Measurements from ENCODE around the gene TM4SF20.
"Not testable (repeated sequence)": the region's sequence is repeated elsewhere in the genome, so short reads cannot be mapped to it uniquely, and the experiment has no call there.

The TM4SF20 gene

GRCh38 chr2:227398684-227399670 is 19.9 kb upstream of the TM4SF20 start:
- DNase-seq: no peak

GRCh38 chr2:227397562-227397961 is 18.5 kb upstream of the TM4SF20 start:
- no peak for DNase-seq

GRCh38 chr2:227395556-227395955 is 16.4 kb upstream of the TM4SF20 start:
- no peak for DNase-seq

- no peak for DNase-seq
These were observed 15.3 kb upstream of the TM4SF20 start for GRCh38 chr2:227394401-227394800.

GRCh38 chr2:227390468-227391256 is 11.6 kb upstream of the TM4SF20 start:
- no peak for DNase-seq

- DNase-seq: no peak
These were observed 10.6 kb upstream of the TM4SF20 start for GRCh38 chr2:227389661-227390060.

- no peak for DNase-seq
These were observed 10.1 kb upstream of the TM4SF20 start for GRCh38 chr2:227389231-227389630.

- no peak for DNase-seq
These were observed 9.5 kb upstream of the TM4SF20 start for GRCh38 chr2:227388537-227389011.

GRCh38 chr2:227387583-227387982 is 8.5 kb upstream of the TM4SF20 start, which contains the start of gene SCYGR1:
Gene SCYGR1, minus strand, starts transcription at chr2:227387949. Its CDS starts 0 bp downstream, at chr2:227387949.
- DNase-seq: not testable (repeated sequence)

- DNase-seq: no peak
These were observed 7.5 kb upstream of the TM4SF20 start for GRCh38 chr2:227386630-227387029.

GRCh38 chr2:227383686-227384085 is 4.6 kb upstream of the TM4SF20 start:
- DNase-seq: no peak

GRCh38 chr2:227382241-227382835 is 3.2 kb upstream of the TM4SF20 start:
- DNase-seq: not testable (repeated sequence)

GRCh38 chr2:227378371-227378782 is 729 bp downstream of the TM4SF20 start:
- no peak for DNase-seq

GRCh38 chr2:227377467-227378351 is 1.4 kb downstream of the TM4SF20 start:
- DNase-seq: no peak

GRCh38 chr2:227376656-227377396 is 2.3 kb downstream of the TM4SF20 start:
- no peak for DNase-seq

GRCh38 chr2:227374158-227374557 is 4.9 kb downstream of the TM4SF20 start:
- peak; percentile 13 for DNase-seq

- DNase-seq: no peak
These were observed 5.7 kb downstream of the TM4SF20 start for GRCh38 chr2:227373389-227373788.

GRCh38 chr2:227370791-227371312 is 8.3 kb downstream of the TM4SF20 start:
- peak; percentile 78 for DNase-seq

- no peak for DNase-seq
These were observed 9.0 kb downstream of the TM4SF20 start for GRCh38 chr2:227370092-227370491.

- no peak for DNase-seq
These were observed 10.5 kb downstream of the TM4SF20 start for GRCh38 chr2:227368574-227368973.

- no peak for DNase-seq
These were observed 11.7 kb downstream of the TM4SF20 start for GRCh38 chr2:227367427-227367795.

All from SIG-M5 (cell line).